ENCODE data around the gene C1orf50. TPM values are rescaled to one million over a fixed set of nuclear protein-coding genes. Genes with fewer than 3 reads are reported as not detected.

C1orf50 gene
- total and polyA plus RNA-seq, 2 of the 4 experiments (the other 2 are of a cell fraction): 2.0 to 6.0 TPM

GRCh38 chr1:42765832-42766740 lies 963 bp upstream of the C1orf50 start:
- BruUV-seq (replicated peaks): no TSS peak

More at GRCh38 chr1:42765832-42766740, 963 bp upstream of the C1orf50 start:
- no peaks in the 10 kb centered on the region for H3K9me3 ChIP-seq (ENCODE audit: control insufficient read depth, insufficient read depth, low read length)
- peak overlapping the region; percentile 93 for H2AK9ac ChIP-seq (replicated peaks; ENCODE audit: low read depth, low read length, poor library complexity)
- no peaks in the 10 kb centered on the region for H3K27me3 ChIP-seq (ENCODE audit: control insufficient read depth, insufficient read depth, low read length)
- dilution Hi-C loops (cut with HindIII; ENCODE audit: low sequenced_read_pairs, unreplicated experiment): no loop called here
- peaks cover 7% of the 10 kb centered on the region for H3K9me1 ChIP-seq (ENCODE audit: insufficient read depth, low read length)
- WGBS, 2 experiments (ENCODE audit: extremely low coverage in 2 of 2, insufficient read length in 1 of 2): 1% methylated on average over 23 of the region's 44 CpGs; no CpG with 5 or more reads in 1 of the 2 experiments
- H2BK5ac ChIP-seq (ENCODE audit: low read depth, low read length, poor library complexity, severe bottlenecking): peak overlapping the region; percentile 80
- peak overlapping the region; percentile 55 for H3K18ac ChIP-seq (ENCODE audit: low read depth, low read length)
- peak overlapping the region; percentile 29 for H4K5ac ChIP-seq (ENCODE audit: low read depth, low read length)
- H3K9ac ChIP-seq (ENCODE audit: low read depth, low read length): peak overlapping the region; percentile 91
- H2BK120ac ChIP-seq (ENCODE audit: low read depth, low read length): peak overlapping the region; percentile 44
- peaks cover 32% of the 10 kb centered on the region for H4K20me1 ChIP-seq (ENCODE audit: insufficient read depth, low read length)
- POLR2A ChIA-PET (ENCODE audit: unreplicated experiment): interaction anchor here (0.6 to 1.2 kb wide), 4 partner anchors 80 to 1312 kb away, joined by 3 to 6 read pairs (median 3); partner anchors contain the start of genes YBX1 and ZNF691
- CTCF ChIA-PET: interaction anchor here (1.2 kb wide), 1 partner anchor 12 kb away, joined by 4 read pairs; no protein-coding TSS in a partner anchor
- peak overlapping the region; percentile 96 for H3K56ac ChIP-seq (ENCODE audit: extremely low read depth, insufficient read depth, low read length)
- H3K4me1 ChIP-seq (ENCODE audit: control insufficient read depth, insufficient read depth, low read length): no peaks in the 10 kb centered on the region; the same call in 1 of the 2 replicates
- peak overlapping the region; percentile 99 for H2AK5ac ChIP-seq (ENCODE audit: low read depth, low read length)
- H3K23ac ChIP-seq (ENCODE audit: low read depth, low read length): peak overlapping the region; percentile 98
- H2BK15ac ChIP-seq (ENCODE audit: low read depth, low read length): 0 out of 3 replicates have a peak overlapping the region, but pooled peaks have one; percentile 31
- TF ChIP-seq MAFK (IDR thresholded peaks at IDR 0.05; ENCODE audit: low read depth, low read length): no peak
- peak; percentile 63; the same call in 1 of the 2 replicates for TF ChIP-seq MAZ (IDR thresholded peaks at IDR 0.05; ENCODE audit: borderline replicate concordance, low read depth, low read length)
- no peak for TF ChIP-seq USF2 (IDR thresholded peaks at IDR 0.05; ENCODE audit: low read depth, low read length)
- TF ChIP-seq BHLHE40 (IDR thresholded peaks at IDR 0.05; ENCODE audit: low read depth, low read length): no peak
- TF ChIP-seq MXI1 (IDR thresholded peaks at IDR 0.05; ENCODE audit: borderline replicate concordance, low read depth, low read length): peak; percentile 67; the same call in 1 of the 2 replicates
- TF ChIP-seq POLR2A (IDR thresholded peaks at IDR 0.05; ENCODE audit: low read depth, low read length): peak; percentile 45; the same call in 1 of the 2 replicates
- TF ChIP-seq RAD21 (IDR thresholded peaks at IDR 0.05; ENCODE audit: low read length): peak; percentile 25; the same call in 1 of the 2 replicates
- 0 out of 2 replicates have a peak, but pooled peaks have one; percentile 19 for TF ChIP-seq SMC3 (IDR thresholded peaks at IDR 0.05; ENCODE audit: low read depth, low read length)
- peak; percentile 54 for TF ChIP-seq CTCF (conservative IDR thresholded peaks at IDR 0.05; ENCODE audit: low read depth, low read length)
- peak overlapping the region; percentile 97 for H3K4ac ChIP-seq (ENCODE audit: low read depth, low read length)
- no peak overlapping the region for H2BK20ac ChIP-seq (ENCODE audit: low read depth, low read length)
- H3K14ac ChIP-seq (replicated peaks; ENCODE audit: low read depth, low read length): peak overlapping the region; percentile 95
- peak overlapping the region; percentile 98 for H3K4me2 ChIP-seq (ENCODE audit: low read depth, low read length)
- DNase-seq (peak; percentile 83), ATAC-seq (ENCODE audit: low read depth) (peak; percentile 25)
- H3K36me3 ChIP-seq (ENCODE audit: control insufficient read depth, insufficient read depth, low read length): peaks cover 4% of the 10 kb centered on the region
- intact Hi-C loops (cut with micrococcal nuclease): loop anchor here (5.0 to 10.0 kb wide), 3 partner anchors 51 to 431 kb away; partner anchors contain the start of genes ERMAP, FOXJ3, SVBP and YBX1
- peak overlapping the region; percentile 79 for H3K27ac ChIP-seq (ENCODE audit: insufficient read depth, low read length)
- peak overlapping the region; percentile 98 for H2AFZ ChIP-seq (replicated peaks; ENCODE audit: low read length, poor library complexity)
- H4K8ac ChIP-seq (ENCODE audit: low read depth in 2 of 2, low read length in 2 of 2): peak overlapping the region; percentile 61 to 83; a peak in 3 of 4 replicates
- peak overlapping the region; percentile 77 for H3K4me3 ChIP-seq (ENCODE audit: insufficient read depth, low read depth, low read length)
- in situ Hi-C loops (cut with MboI; ENCODE audit: low sequenced_read_pairs): no loop called here
- peak overlapping the region; percentile 87 for H4K91ac ChIP-seq (ENCODE audit: insufficient read depth, low read depth, low read length)
- H3K79me1 ChIP-seq (ENCODE audit: low read depth in 1 of 2, low read length in 2 of 2): peaks cover 17 to 48% of the 10 kb centered on the region in 2 experiments
